ENCODE measurements around the gene MT1A.

GRCh38 chr16:56689171-56689570 lies 50.7 kb downstream of the MT1A start:
- TF ChIP-seq CTCF (conservative IDR thresholded peaks at IDR 0.05) = no peak
- TF ChIP-seq EZH2 (IDR thresholded peaks at IDR 0.05; ENCODE audit: low read depth) = no peak

Measured in PC-9 (cell line).